ENCODE data around the gene ATXN1. TPM values are rescaled to one million over a fixed set of nuclear protein-coding genes. Genes with fewer than 3 reads are reported as not detected.
A peak's percentile ranks its signal among the peaks of the same experiment; 100 is the strongest.

The ATXN1 gene
- total and polyA plus RNA-seq, 2 experiments from 2014 or later: 4.8 to 9.1 TPM

DNA sequence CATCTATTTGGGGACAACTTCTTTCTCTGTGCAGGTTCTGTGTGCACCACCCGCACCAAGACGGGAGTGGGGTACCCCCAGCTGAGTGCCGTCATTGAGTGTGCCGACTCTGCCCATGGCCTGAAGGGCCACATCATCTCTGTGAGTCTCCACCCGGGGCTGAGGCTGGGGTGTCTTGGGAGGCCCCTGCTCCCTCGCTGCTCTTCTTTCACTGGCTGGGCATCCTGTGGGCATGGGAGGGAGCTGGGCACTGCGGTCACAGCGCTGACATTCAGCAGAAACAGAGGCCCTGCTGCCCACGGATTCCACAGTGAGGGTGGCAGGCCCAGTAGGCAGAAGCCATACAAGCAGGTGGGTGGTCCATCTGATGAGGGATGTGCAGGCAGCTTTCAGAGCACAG, 482.5 kb downstream of the ATXN1 start (continued):
- TF ChIP-seq CREB1 (CRISPR knock-in tag; IDR thresholded peaks at IDR 0.05; ENCODE audit: low read depth) (no peak), EZH2 (IDR thresholded peaks at IDR 0.05; ENCODE audit: low read depth, unreplicated experiment) (no peak)
- TF ChIP-seq, protein P1, sequence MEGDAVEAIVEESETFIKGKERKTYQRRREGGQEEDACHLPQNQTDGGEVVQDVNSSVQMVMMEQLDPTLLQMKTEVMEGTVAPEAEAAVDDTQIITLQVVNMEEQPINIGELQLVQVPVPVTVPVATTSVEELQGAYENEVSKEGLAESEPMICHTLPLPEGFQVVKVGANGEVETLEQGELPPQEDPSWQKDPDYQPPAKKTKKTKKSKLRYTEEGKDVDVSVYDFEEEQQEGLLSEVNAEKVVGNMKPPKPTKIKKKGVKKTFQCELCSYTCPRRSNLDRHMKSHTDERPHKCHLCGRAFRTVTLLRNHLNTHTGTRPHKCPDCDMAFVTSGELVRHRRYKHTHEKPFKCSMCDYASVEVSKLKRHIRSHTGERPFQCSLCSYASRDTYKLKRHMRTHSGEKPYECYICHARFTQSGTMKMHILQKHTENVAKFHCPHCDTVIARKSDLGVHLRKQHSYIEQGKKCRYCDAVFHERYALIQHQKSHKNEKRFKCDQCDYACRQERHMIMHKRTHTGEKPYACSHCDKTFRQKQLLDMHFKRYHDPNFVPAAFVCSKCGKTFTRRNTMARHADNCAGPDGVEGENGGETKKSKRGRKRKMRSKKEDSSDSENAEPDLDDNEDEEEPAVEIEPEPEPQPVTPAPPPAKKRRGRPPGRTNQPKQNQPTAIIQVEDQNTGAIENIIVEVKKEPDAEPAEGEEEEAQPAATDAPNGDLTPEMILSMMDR (conservative IDR thresholded peaks at IDR 0.05; ENCODE audit: low read depth in 2 of 2): no peak
- TF ChIP-seq, protein P2, sequence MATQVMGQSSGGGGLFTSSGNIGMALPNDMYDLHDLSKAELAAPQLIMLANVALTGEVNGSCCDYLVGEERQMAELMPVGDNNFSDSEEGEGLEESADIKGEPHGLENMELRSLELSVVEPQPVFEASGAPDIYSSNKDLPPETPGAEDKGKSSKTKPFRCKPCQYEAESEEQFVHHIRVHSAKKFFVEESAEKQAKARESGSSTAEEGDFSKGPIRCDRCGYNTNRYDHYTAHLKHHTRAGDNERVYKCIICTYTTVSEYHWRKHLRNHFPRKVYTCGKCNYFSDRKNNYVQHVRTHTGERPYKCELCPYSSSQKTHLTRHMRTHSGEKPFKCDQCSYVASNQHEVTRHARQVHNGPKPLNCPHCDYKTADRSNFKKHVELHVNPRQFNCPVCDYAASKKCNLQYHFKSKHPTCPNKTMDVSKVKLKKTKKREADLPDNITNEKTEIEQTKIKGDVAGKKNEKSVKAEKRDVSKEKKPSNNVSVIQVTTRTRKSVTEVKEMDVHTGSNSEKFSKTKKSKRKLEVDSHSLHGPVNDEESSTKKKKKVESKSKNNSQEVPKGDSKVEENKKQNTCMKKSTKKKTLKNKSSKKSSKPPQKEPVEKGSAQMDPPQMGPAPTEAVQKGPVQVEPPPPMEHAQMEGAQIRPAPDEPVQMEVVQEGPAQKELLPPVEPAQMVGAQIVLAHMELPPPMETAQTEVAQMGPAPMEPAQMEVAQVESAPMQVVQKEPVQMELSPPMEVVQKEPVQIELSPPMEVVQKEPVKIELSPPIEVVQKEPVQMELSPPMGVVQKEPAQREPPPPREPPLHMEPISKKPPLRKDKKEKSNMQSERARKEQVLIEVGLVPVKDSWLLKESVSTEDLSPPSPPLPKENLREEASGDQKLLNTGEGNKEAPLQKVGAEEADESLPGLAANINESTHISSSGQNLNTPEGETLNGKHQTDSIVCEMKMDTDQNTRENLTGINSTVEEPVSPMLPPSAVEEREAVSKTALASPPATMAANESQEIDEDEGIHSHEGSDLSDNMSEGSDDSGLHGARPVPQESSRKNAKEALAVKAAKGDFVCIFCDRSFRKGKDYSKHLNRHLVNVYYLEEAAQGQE (IDR thresholded peaks at IDR 0.05; ENCODE audit: unreplicated experiment): no peak

DNA sequence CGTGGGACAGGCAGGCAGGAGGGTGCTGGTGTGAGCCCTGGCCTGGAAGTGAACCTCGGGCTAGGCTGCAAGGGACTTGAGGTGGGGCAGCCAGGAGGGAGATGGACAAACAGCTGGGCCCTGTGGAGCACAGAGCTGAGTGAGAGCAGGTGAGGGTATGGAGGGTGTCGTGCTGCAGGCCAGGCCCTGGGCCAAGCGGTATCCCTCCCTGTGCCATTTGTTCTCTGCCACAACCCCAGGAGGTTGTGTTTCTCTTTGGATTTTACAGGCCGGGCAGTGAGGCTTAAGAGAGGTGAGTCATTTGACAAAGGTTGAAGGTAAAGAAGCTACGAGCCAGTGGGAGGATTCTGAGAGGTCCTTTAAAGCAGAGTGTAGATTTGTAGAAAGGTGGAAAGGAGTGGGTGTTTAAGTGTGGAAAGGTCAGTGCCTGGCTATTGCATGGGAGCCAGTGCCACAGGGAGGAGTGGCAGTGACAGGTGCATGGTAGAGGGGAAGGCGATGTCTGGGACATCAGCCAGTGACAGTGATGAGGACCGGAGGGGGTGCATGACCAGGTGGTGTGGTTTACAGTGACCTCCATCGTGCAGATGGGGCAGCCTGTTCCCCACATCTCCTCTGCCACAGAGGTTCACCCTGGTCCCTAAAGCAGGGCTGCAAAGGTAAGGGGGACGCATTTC, 483.1 kb downstream of the ATXN1 start:
- Histone ChIP-seq H3K4me2 (no peak overlapping the region), H3K36me3 (ENCODE audit: insufficient read depth) (no peaks in the 10 kb centered on the region), H3K9me2 (ENCODE audit: insufficient read depth) (0 out of 2 replicates have a peak, but pooled peaks cover 6% of the 10 kb centered on the region), H3K4me1 (ENCODE audit: insufficient read depth) (0 out of 2 replicates have a peak, but pooled peaks cover 6% of the 10 kb centered on the region), H4K20me1 (replicated peaks; ENCODE audit: insufficient read depth) (no peaks in the 10 kb centered on the region), H3K4me3 (no peak overlapping the region), H3K27ac (ENCODE audit: low read depth) (peak overlapping the region; percentile 23; the same call in 1 of the 2 replicates), H2AFZ (no peak overlapping the region), H3K79me2 (replicated peaks; ENCODE audit: insufficient read depth) (no peaks in the 10 kb centered on the region), H3K27me3 (ENCODE audit: insufficient read depth) (no peaks in the 10 kb centered on the region), H3F3A (replicated peaks; ENCODE audit: low read depth) (no peaks in the 10 kb centered on the region)
- ATAC-seq: peak; percentile 16
- TF ChIP-seq EZH2phosphoT487 (IDR thresholded peaks at IDR 0.05; ENCODE audit: unreplicated experiment): no peak
- Mint-ChIP-seq H3K27me3 (ENCODE audit: insufficient read depth, low read depth, poor library complexity) (peaks cover 14% of the 10 kb centered on the region), H3K4me3 (no peak overlapping the region), H3K9me3 (no peaks in the 10 kb centered on the region), H3K4me1 (peaks cover 8% of the 10 kb centered on the region), H3K36me3 (ENCODE audit: low read depth) (no peaks in the 10 kb centered on the region), H3K27ac (no peak overlapping the region)
- no peak for DNase-seq (ENCODE audit: low spot score)

Measured in GM23338 (cell line).